Tibial artery (tissue), 4 donors: ENCODE results near the gene HPCAL4.

Experiments
- DNase-seq, 2 donors: peaks; one replicate each; pipeline ENCODE4 v3.0.0-alpha.2; 2019
- H3K27ac ChIP-seq, 2 donors: fragments of 200-600 bp; sonication (generic) in 1 of 2; 1 replicate in 1 of 2; 2 replicates in 1 of 2; pipeline ENCODE4 v1.5.1; 2018 to 2019; ENCODE audit warnings: mild to moderate bottlenecking in 1 of 2
- H3K27me3 ChIP-seq, 2 donors: fragments of 200-600 bp; sonication (generic) in 1 of 2; one replicate each; pipeline versions ENCODE4 v1.5.1 to v1.6.0; 2016 to 2019
- H3K36me3 ChIP-seq, 3 donors: fragments of 200-600 bp; sonication (generic) in 2 of 3; one replicate each; pipeline ENCODE4 v1.5.1; 2016 to 2019; ENCODE audit warnings: mild to moderate bottlenecking in 2 of 3
- H3K4me1 ChIP-seq, 4 donors: fragments of 200-600 bp; sonication (generic) in 2 of 4; 1 replicate in 3 of 4; 2 replicates in 1 of 4; pipeline ENCODE4 v1.5.1; 2016 to 2019
- H3K4me3 ChIP-seq, 2 donors: fragments of 200-600 bp; sonication (generic) in 1 of 2; 1 replicate in 1 of 2; 2 replicates in 1 of 2; pipeline ENCODE4 v1.5.1; 2018 to 2019; ENCODE audit warnings: mild to moderate bottlenecking in 2 of 2
- H3K9me3 ChIP-seq, 3 donors: fragments of 200-600 bp; sonication (generic) in 1 of 3; one replicate each; pipeline ENCODE4 v1.5.1; 2016 to 2019
- intact Hi-C: fragments of 100-400 bp; cut with DNase I; formaldehyde crosslinking; loops from one replicate; pipeline ENCODE4 v1.15.0; 2023; ENCODE audit warnings: low total_unique reads
- TF ChIP-seq, protein P1 (sequence below), 2 experiments: fragments of 200-600 bp in 1 of 2; fragments of 450-650 bp in 1 of 2; IDR thresholded peaks; one replicate each; pipeline ENCODE4 v1.5.1; 2017 to 2019; ENCODE audit warnings: antibody characterized with exemption in 2 of 2, mild to moderate bottlenecking in 1 of 2, moderate library complexity in 1 of 2

HPCAL4 gene

DNA sequence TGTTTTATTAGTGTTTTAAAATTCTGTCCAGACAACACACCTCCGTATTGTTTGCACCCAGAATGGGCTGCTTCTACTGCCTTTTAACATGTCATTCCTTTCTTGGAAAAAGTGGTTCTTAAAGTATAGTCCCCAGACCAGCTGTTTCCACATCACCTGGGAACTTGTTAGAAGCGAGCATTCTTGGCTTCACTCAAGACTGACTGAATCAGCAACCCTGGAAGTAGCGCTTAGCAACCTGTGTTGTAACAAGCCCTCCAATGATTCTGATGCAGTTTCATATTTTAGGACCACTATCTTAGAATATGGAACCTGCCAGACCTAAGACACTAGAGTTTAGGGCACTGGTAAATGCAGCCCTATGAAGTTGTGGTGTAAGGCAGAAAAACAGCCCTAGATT lies 41.5 kb upstream of the HPCAL4 start:
- intact Hi-C loops = no loop called here
- Histone ChIP-seq H3K9me3 (no peaks in the 10 kb centered on the region), H3K36me3 (no peaks in the 10 kb centered on the region), H3K27ac (no peak overlapping the region), H3K27me3 (peaks cover 0 to 48% of the 10 kb centered on the region in 2 donors), H3K4me1 (peaks cover 0 to 4% (median 0%) of the 10 kb centered on the region in 4 donors), H3K4me3 (no peak overlapping the region)
- DNase-seq = no peak
- TF ChIP-seq, protein P1, sequence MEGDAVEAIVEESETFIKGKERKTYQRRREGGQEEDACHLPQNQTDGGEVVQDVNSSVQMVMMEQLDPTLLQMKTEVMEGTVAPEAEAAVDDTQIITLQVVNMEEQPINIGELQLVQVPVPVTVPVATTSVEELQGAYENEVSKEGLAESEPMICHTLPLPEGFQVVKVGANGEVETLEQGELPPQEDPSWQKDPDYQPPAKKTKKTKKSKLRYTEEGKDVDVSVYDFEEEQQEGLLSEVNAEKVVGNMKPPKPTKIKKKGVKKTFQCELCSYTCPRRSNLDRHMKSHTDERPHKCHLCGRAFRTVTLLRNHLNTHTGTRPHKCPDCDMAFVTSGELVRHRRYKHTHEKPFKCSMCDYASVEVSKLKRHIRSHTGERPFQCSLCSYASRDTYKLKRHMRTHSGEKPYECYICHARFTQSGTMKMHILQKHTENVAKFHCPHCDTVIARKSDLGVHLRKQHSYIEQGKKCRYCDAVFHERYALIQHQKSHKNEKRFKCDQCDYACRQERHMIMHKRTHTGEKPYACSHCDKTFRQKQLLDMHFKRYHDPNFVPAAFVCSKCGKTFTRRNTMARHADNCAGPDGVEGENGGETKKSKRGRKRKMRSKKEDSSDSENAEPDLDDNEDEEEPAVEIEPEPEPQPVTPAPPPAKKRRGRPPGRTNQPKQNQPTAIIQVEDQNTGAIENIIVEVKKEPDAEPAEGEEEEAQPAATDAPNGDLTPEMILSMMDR (IDR thresholded peaks at IDR 0.05) = no peak

DNA sequence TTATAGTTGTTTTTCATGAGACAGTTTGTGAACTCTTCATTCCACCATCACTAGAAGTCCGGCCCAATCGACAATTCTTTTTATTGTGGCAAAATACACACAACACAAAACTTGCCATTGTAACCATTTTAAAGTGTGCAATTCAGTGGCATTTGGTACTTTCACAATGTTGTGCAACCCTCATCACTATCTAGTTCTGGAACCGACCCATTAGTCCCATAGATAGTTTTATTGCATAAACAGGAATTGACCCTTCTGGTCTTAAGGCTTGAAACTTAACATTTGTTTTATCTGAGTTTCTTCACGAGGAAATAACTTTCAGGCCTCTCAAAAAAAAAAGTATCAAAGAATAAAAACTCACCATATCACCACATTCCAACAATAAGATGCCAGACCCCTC lies 38.6 kb upstream of the HPCAL4 start:
- Histone ChIP-seq H3K27me3 (peaks cover 0 to 38% of the 10 kb centered on the region in 2 donors), H3K4me1 (peaks cover 0 to 4% (median 0%) of the 10 kb centered on the region in 4 donors), H3K36me3 (no peaks in the 10 kb centered on the region), H3K4me3 (no peak overlapping the region), H3K27ac (no peak overlapping the region), H3K9me3 (no peaks in the 10 kb centered on the region)
- TF ChIP-seq, protein P1 (IDR thresholded peaks at IDR 0.05) = no peak
- intact Hi-C loops = no loop called here
- DNase-seq = no peak

DNA sequence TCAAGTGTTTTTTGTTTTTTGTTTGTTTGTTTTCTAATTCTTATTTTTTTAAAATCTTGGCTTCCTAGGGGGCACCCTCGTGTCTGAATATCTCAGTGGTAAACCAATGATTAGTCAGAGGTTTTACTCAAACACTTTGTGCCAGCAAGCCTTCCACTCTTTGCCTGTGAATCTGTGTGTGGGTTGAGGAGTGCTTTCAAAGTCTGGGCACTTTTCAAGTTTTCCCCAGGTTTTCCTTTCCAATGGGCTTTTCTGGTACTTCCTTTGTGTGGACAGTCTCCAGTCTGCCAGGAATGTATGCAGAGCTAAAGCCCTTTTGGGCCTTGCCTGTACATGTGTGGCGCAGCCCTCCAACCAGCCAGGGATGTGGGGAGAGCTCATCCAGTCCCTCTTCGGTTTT lies 37.8 kb upstream of the HPCAL4 start:
- H3K27me3 ChIP-seq = peaks cover 0 to 37% of the 10 kb centered on the region in 2 donors
- H3K4me3 ChIP-seq = no peak overlapping the region
- H3K36me3 ChIP-seq = no peaks in the 10 kb centered on the region
- H3K9me3 ChIP-seq = no peaks in the 10 kb centered on the region
- H3K27ac ChIP-seq = no peak overlapping the region
- peaks cover 0 to 4% (median 0%) of the 10 kb centered on the region in 4 donors for H3K4me1 ChIP-seq
- DNase-seq = no peak
- TF ChIP-seq, protein P1 (IDR thresholded peaks at IDR 0.05) = no peak
- intact Hi-C loops = no loop called here

DNA sequence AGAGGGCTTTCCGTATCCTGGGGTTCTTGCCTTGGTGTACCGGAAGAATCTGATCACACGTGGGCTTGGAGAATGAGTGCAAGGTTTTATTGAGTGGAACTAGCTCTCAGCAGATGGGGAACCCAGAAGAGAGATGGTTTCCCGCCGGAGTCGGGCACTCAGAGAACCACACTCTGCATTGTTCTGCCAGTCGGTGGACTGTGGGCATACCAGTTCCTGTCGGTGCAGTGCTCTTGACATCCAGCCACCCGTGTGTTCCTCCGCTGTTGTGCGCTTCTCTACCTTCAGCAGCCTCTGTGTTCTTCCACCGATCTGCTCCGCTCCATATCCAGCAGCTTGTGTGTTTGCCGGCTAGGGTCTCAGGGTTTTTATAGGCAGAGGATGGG lies 36.7 kb upstream of the HPCAL4 start:
- no peak overlapping the region for H3K27ac ChIP-seq
- no peaks in the 10 kb centered on the region for H3K36me3 ChIP-seq
- peaks cover 0 to 38% of the 10 kb centered on the region in 2 donors for H3K27me3 ChIP-seq
- TF ChIP-seq, protein P1 (IDR thresholded peaks at IDR 0.05) = no peak
- H3K4me3 ChIP-seq = no peak overlapping the region
- H3K4me1 ChIP-seq = no peaks in the 10 kb centered on the region
- DNase-seq = no peak
- H3K9me3 ChIP-seq = no peaks in the 10 kb centered on the region
- intact Hi-C loops = no loop called here

DNA sequence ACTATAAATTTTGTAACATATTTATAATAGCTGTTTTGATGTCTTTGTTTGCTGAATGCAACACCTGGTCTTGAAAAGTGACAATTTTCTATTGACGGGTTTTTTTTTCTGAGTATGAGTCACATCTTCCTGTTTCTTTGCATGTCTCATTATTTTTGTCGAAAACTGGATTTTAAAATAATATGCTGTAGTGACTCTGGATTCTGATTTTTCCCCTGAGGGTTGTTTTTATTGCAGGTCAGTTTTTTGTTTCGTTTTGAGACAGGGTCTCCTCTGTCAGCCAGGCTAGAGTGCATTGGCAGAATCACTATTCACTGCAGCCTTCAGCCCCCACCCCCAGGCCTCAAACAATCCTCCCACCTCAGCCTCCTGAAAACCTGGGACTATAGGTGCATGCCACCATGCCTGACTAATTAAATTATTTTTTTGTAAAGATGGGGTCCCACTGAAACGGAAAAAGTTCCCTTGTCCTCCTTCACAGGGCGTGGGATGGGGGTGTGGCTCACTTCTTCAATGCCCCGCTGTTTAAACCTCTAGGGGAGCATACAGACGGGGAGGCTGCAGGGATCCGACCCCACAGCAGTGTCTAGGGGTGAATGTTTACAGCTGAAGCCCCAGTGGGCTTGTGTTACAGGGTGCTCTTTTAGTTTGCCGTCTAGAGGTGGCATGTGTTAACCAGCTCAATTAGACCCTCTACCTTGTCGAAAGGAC lies 36.1 kb upstream of the HPCAL4 start:
- DNase-seq = no peak

More for the DNA sequence above, 36.1 kb upstream of the HPCAL4 start:
- Histone ChIP-seq H3K27ac (no peak overlapping the region), H3K4me1 (no peaks in the 10 kb centered on the region), H3K36me3 (no peaks in the 10 kb centered on the region), H3K9me3 (no peaks in the 10 kb centered on the region), H3K27me3 (peaks cover 0 to 33% of the 10 kb centered on the region in 2 donors), H3K4me3 (no peak overlapping the region)
- intact Hi-C loops = no loop called here
- TF ChIP-seq, protein P1 (IDR thresholded peaks at IDR 0.05) = no peak
